ENCODE data around the gene PGLYRP2. TPM values are rescaled to one million over a fixed set of nuclear protein-coding genes. Genes with fewer than 3 reads are reported as not detected.
"Not testable (repeated sequence)": the region's sequence is repeated elsewhere in the genome, so short reads cannot be mapped to it uniquely, and the experiment has no call there.

The PGLYRP2 gene
- total RNA-seq, 2 donors from 2014 or later, result not detected

- peaks cover 12% of the 10 kb centered on the region for H3K9me3 ChIP-seq
- ATAC-seq (ENCODE audit: insufficient number of reproducible peaks, low FRiP score, low read depth) (no peak), DNase-seq (ENCODE audit: low spot score) (no peak)
- no peaks in the 10 kb centered on the region for H3K4me1 ChIP-seq (ENCODE audit: control insufficient read depth in 1 of 2, low read depth in 2 of 2)
- H3K36me3 ChIP-seq, result no peaks in the 10 kb centered on the region
- no peak for TF ChIP-seq CTCF (IDR thresholded peaks at IDR 0.05)
- H3K27me3 ChIP-seq (replicated peaks; ENCODE audit: insufficient read depth), result no peaks in the 10 kb centered on the region
- H3K4me3 ChIP-seq, result no peak overlapping the region
- no peak overlapping the region for H3K27ac ChIP-seq
Measured at GRCh38 chr19:15519433-15519976, 40.2 kb upstream of the PGLYRP2 start.

GRCh38 chr19:15517778-15518177 lies 38.5 kb upstream of the PGLYRP2 start:
- ATAC-seq (ENCODE audit: insufficient number of reproducible peaks, low FRiP score, low read depth), result no peak
- H3K27me3 ChIP-seq (replicated peaks; ENCODE audit: insufficient read depth), result no peaks in the 10 kb centered on the region
- no peak for TF ChIP-seq CTCF (IDR thresholded peaks at IDR 0.05)
- H3K9me3 ChIP-seq, result peaks cover 12% of the 10 kb centered on the region
- no peak overlapping the region for H3K4me3 ChIP-seq
- no peak overlapping the region for H3K27ac ChIP-seq
- DNase-seq (ENCODE audit: low spot score), result no peak
- no peaks in the 10 kb centered on the region for H3K36me3 ChIP-seq
- no peaks in the 10 kb centered on the region for H3K4me1 ChIP-seq (ENCODE audit: control insufficient read depth in 1 of 2, low read depth in 2 of 2)

GRCh38 chr19:15516363-15516762 lies 37.1 kb upstream of the PGLYRP2 start:
- Histone ChIP-seq H3K27me3 (replicated peaks; ENCODE audit: insufficient read depth) (no peaks in the 10 kb centered on the region), H3K4me3 (no peak overlapping the region), H3K36me3 (no peaks in the 10 kb centered on the region), H3K9me3 (peaks cover 12% of the 10 kb centered on the region), H3K27ac (no peak overlapping the region), H3K4me1 (ENCODE audit: control insufficient read depth in 1 of 2, low read depth in 2 of 2) (no peaks in the 10 kb centered on the region)
- TF ChIP-seq CTCF (IDR thresholded peaks at IDR 0.05), result no peak
- no peak for ATAC-seq (ENCODE audit: insufficient number of reproducible peaks, low FRiP score, low read depth)
- DNase-seq (ENCODE audit: low spot score), result no peak

- H3K9me3 ChIP-seq, result peaks cover 12% of the 10 kb centered on the region
- not testable (repeated sequence) for H3K27ac ChIP-seq; DNase-seq (ENCODE audit: low spot score); H3K4me1 ChIP-seq (ENCODE audit: control insufficient read depth in 1 of 2, low read depth in 2 of 2); H3K27me3 ChIP-seq (replicated peaks; ENCODE audit: insufficient read depth); H3K4me3 ChIP-seq; ATAC-seq (ENCODE audit: insufficient number of reproducible peaks, low FRiP score, low read depth); H3K36me3 ChIP-seq
Measured at GRCh38 chr19:15515227-15515625, 35.9 kb upstream of the PGLYRP2 start.

GRCh38 chr19:15511671-15512424 lies 32.5 kb upstream of the PGLYRP2 start:
- Histone ChIP-seq H3K4me3 (no peak overlapping the region), H3K36me3 (no peaks in the 10 kb centered on the region), H3K9me3 (peaks cover 9% of the 10 kb centered on the region), H3K27ac (no peak overlapping the region), H3K27me3 (replicated peaks; ENCODE audit: insufficient read depth) (no peaks in the 10 kb centered on the region), H3K4me1 (ENCODE audit: control insufficient read depth in 1 of 2, low read depth in 2 of 2) (peaks cover 0 to 7% of the 10 kb centered on the region in 2 donors)
- ATAC-seq (ENCODE audit: insufficient number of reproducible peaks, low FRiP score, low read depth) (no peak), DNase-seq (ENCODE audit: low spot score) (no peak)
- no peak for TF ChIP-seq CTCF (IDR thresholded peaks at IDR 0.05)
